Astrocyte of the spinal cord (primary cell): ENCODE measurements around the gene CHST8.

Source experiments
- DNase-seq: peaks from one replicate; pipeline ENCODE4 v3.0.0; 2011; ENCODE audit warnings: low read depth, low spot score
- H3K4me3 ChIP-seq: 2 replicates; pipeline ENCODE4 v1.5.1; 2011; ENCODE audit warnings: low read depth, mild to moderate bottlenecking, low read length, moderate library complexity
- in situ Hi-C: cut with HindIII; loops from 2 replicates; pipeline ENCODE4 v1.10.0; 2017; ENCODE audit warnings: low sequenced_read_pairs
- TF ChIP-seq, protein P1 (sequence below): IDR thresholded peaks from 2 replicates; pipeline ENCODE4 v1.5.1; 2012; ENCODE audit warnings: low read depth, mild to moderate bottlenecking, low read length, inconsistent platforms

Gene CHST8

DNA sequence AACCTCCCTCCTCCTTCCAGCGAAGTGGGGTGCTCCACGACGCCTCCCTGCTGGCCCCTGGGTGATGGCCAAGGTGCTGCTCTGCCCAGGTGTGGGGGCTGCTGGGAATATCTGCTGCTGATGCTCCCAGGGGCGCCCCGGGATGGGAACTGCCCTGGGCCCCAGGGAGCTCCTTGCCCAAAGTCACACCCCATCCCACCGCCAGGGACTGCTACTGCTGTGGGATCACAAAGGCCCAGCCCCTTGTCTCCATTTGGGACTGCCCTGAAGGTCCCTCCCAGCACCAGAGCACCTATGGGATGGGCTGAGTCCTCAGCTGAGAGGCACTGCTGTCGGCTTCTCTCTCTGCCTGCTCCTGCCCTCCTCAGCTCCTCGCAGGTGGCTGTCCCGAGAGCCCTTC, 19.0 kb downstream of the CHST8 start:
- H3K4me3 ChIP-seq, result no peak overlapping the region
- DNase-seq, result no peak
- in situ Hi-C loops, result no loop called here
- TF ChIP-seq, protein P1, sequence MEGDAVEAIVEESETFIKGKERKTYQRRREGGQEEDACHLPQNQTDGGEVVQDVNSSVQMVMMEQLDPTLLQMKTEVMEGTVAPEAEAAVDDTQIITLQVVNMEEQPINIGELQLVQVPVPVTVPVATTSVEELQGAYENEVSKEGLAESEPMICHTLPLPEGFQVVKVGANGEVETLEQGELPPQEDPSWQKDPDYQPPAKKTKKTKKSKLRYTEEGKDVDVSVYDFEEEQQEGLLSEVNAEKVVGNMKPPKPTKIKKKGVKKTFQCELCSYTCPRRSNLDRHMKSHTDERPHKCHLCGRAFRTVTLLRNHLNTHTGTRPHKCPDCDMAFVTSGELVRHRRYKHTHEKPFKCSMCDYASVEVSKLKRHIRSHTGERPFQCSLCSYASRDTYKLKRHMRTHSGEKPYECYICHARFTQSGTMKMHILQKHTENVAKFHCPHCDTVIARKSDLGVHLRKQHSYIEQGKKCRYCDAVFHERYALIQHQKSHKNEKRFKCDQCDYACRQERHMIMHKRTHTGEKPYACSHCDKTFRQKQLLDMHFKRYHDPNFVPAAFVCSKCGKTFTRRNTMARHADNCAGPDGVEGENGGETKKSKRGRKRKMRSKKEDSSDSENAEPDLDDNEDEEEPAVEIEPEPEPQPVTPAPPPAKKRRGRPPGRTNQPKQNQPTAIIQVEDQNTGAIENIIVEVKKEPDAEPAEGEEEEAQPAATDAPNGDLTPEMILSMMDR, result no peak

DNA sequence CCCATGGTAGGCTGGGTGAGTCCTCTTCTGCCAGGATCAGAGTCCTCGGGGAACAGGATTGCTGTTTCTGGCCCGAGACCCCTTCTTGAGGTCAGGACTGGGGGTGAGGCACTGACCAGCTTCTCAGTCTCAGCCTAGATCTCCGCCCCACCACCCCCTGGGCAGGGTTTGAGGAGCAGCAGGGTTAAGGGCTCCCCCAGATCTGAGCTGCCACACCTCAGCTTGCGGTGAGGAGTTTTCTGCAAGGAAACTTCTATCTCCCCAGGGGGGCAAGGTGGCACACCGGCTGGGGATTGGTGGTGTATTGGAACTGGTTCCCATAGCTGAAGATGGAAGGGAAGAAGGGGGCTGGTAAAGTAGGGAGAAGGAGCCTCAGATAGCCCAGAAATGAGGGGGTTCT, 19.5 kb downstream of the CHST8 start:
- no peak for DNase-seq
- TF ChIP-seq, protein P1, result no peak
- in situ Hi-C loops, result no loop called here

DNA sequence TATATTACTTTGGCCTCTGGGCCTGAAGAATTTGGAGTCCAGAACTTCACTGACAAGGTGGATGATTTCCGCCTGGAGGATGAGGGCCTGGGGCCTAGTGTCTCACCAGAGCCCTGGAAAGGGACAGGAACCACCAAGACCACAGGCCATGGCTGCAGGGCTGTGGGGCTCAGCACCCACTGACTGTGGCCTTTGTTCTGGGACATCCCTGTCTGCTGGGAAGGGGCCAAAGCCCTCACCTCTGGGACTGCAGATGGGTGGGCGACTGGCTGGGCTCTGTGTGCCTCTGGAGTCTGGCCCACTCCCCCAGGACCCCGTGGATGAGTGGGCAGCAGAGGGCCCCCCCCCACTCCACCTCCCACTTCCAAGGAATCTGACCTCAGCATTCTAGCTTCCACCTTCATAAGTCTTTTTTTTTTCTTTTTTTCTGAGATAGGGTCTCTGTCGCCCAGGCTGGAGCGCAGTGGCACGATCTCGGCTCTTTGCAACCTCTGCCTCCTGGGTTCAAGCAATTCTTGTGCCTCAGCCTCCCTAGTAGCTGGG, 20.3 kb downstream of the CHST8 start:
- DNase-seq, result no peak
- in situ Hi-C loops, result no loop called here

More for the DNA sequence above, 19.5 kb downstream of the CHST8 start:
- H3K4me3 ChIP-seq, result no peak overlapping the region

DNA sequence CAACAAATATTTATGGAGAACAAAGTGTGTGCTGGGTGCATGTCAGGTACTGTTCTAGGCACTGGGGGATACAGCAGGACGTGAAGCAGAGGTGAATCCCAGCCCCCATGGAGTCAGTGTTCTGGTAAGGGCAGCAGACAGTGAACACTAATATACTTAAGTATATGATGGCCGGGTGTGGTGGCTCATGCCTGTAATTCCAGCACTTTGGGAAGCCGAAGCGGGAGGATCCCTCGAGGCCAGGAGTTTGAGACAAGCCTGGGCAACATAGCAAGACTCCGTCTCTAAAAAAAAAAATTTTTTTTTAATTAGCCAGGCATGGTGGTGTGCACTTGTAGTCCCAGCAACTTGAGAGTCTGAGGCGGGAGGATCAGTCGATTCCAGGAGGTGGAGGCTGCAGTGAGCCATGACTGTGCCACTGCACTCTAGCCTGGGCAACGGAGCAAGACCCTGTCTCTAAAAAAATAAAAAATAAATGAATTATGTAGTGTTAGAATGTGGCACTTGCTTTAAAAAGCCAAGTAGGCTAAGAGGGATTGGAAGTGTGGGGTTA, 22.6 kb downstream of the CHST8 start:
- TF ChIP-seq, protein P1, result no peak
- no peak overlapping the region for H3K4me3 ChIP-seq
- in situ Hi-C loops, result no loop called here
- DNase-seq, result no peak

More for the DNA sequence above, 20.3 kb downstream of the CHST8 start:
- TF ChIP-seq, protein P1, result no peak
- H3K4me3 ChIP-seq, result no peak overlapping the region

DNA sequence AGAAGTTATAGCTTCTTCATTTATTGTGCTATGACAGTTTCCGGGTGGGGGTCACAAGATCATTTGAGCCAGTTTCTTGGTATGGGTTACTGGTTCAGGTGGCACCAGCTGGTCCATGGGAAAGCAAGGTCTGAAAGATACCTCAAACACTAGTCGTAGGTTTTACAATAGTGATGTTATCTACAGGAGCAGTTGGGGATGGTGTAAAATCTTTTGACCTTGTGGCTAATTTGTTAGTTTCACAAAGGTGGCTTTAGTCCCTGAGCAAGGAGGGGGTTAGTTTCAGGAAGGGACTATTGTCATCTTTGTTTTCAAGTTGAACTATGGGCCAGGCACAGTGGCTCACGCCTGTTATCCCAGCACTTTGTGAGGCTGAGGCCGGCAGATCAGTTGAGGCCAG, 24.6 kb downstream of the CHST8 start:
- no peak overlapping the region for H3K4me3 ChIP-seq
- in situ Hi-C loops, result no loop called here
- TF ChIP-seq, protein P1, result no peak
- no peak for DNase-seq

DNA sequence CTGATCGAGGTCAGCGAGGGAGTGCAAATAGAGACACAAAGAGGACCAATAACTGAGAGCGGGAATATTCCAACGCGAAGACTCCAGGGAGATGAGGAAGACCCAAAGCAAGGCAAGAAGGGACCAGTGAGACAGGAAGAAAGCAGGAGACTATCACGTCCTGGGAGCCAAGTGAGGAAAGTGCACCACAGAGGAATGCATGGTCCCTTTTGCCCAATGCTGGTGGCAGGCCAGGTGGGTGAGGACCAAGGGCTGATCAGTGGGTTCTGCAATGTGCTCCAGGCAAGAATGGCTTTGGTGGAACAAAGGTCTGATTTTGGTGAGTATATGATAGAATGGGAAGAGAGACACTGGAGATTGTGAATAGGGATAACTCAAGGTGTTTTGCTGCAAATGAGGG, 25.4 kb downstream of the CHST8 start:
- TF ChIP-seq, protein P1, result no peak
- DNase-seq, result no peak
- in situ Hi-C loops, result no loop called here
- no peak overlapping the region for H3K4me3 ChIP-seq
